Measurements from ENCODE around the gene MOV10L1.
"Not testable (repeated sequence)": the region's sequence is repeated elsewhere in the genome, so short reads cannot be mapped to it uniquely, and the experiment has no call there.

MOV10L1 gene

DNA sequence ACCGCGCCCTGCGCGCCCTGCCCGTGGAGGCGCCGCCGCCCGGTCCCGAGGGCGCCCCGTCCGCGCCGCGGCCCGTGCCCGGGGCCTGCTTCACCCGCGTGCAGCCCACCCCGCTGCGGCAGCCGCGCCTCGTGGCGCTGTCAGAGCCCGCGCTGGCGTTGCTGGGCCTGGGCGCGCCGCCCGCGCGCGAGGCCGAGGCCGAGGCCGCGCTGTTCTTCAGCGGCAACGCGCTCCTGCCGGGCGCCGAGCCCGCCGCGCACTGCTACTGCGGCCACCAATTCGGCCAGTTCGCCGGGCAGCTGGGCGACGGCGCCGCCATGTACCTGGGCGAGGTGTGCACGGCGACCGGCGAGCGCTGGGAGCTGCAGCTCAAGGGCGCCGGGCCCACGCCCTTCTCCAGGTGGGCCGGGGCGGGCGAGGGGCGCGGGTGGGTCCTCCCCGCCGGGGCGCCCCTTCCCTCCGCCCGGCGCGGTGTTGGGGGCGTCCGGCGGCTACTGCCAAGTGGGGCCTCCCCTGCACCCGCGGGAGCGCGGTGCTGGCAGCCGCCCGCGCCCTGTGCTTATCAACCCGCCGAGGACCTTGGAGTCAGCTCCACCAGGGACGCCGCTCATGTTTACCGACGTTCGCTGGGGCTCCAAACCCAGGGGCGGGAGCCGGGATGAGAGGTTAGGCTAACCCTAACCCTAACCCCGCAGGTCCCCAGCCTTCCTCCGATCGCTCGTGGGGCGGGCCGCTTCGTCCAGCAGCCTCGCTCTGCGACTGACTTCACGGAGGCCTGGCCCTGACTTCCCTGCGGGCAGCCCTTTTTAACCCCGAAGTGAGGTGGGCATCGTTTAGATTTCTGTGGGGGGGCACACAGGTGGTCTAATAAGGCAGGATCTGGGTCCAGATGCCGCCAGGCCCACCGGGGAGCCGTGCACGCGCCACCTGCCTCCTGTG lies 111.7 kb downstream of the MOV10L1 start:
- Histone ChIP-seq H3K27ac (ENCODE audit: insufficient read depth in 1 of 2, low read depth in 1 of 2, low read length in 2 of 2, poor library complexity in 1 of 2, severe bottlenecking in 2 of 2) (no peak overlapping the region), H3K4me1 (ENCODE audit: control extremely low read depth in 1 of 4, control insufficient read depth in 4 of 4, insufficient read depth in 4 of 4, low read length in 3 of 4) (peaks cover 0 to 32% (median 22%) of the 10 kb centered on the region in 4 experiments), H3K9me3 (ENCODE audit: control extremely low read depth in 1 of 5, control insufficient read depth in 4 of 5, insufficient read depth in 2 of 5, low read depth in 1 of 5, low read length in 4 of 5) (no peaks in the 10 kb centered on the region), H3K27me3 (replicated peaks in 2 of 5; ENCODE audit: control insufficient read depth in 4 of 5, insufficient read depth in 5 of 5, low read length in 4 of 5) (no peaks in the 10 kb centered on the region), H3K4me3 (ENCODE audit: control insufficient read depth in 1 of 7, extremely low read depth in 1 of 7, insufficient read depth in 4 of 7, low read depth in 2 of 7, low read length in 6 of 7) (peak overlapping the region; percentile 49 to 81 (median 67)), H3K36me3 (ENCODE audit: control insufficient read depth in 4 of 4, insufficient read depth in 4 of 4, low read length in 3 of 4) (peaks cover 2 to 55% (median 24%) of the 10 kb centered on the region in 4 experiments)
- CTCF ChIA-PET = interaction anchor here (0.8 to 1.0 kb wide), 2 partner anchors 9 to 20 kb away, joined by 3 read pairs; no protein-coding TSS in a partner anchor
- DNase-seq = no peak
- POLR2A ChIA-PET = interaction anchor here (4.9 kb wide), 1 partner anchor 10 kb away, joined by 55 read pairs; no protein-coding TSS in a partner anchor
- WGBS (ENCODE audit: insufficient coverage) = 4% methylated on average over 108 of the region's 115 CpGs

DNA sequence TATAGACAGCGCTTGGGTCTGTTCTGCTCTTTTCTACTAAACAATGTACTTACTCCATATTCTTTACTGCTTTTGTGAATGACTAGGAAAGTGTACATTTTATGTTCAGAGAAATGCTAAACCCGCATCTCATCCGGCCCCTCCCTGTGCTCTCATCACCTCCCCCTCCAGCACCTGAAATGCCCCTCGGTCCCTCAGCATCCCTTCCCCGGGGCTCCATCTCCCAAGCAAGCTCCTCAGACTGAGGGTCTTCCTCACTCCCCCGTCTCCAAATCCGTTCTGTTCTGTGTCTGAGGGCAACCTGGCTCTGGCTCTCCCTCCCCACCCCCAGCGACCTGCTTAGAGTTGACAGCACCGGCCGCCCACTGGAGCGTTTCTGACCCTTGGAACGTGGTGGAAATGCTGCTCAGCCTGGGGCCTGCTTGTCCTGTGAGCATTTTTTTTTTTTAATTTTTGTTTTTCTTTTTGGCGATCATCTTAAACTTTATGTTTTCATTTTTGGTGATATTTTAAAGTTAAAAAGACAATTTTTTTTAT lies 112.4 kb downstream of the MOV10L1 start:
- Histone ChIP-seq H3K9me3 (ENCODE audit: control extremely low read depth in 1 of 5, control insufficient read depth in 4 of 5, insufficient read depth in 2 of 5, low read depth in 1 of 5, low read length in 4 of 5) (no peaks in the 10 kb centered on the region), H3K4me3 (ENCODE audit: control insufficient read depth in 1 of 7, extremely low read depth in 1 of 7, insufficient read depth in 4 of 7, low read depth in 2 of 7, low read length in 6 of 7) (peak overlapping the region in 6 of 7 experiments; percentile 62 to 81 (median 72)), H3K36me3 (ENCODE audit: control insufficient read depth in 4 of 4, insufficient read depth in 4 of 4, low read length in 3 of 4) (peaks cover 2 to 56% (median 25%) of the 10 kb centered on the region in 4 experiments), H3K27ac (ENCODE audit: insufficient read depth in 1 of 2, low read depth in 1 of 2, low read length in 2 of 2, poor library complexity in 1 of 2, severe bottlenecking in 2 of 2) (no peak overlapping the region), H3K4me1 (ENCODE audit: control extremely low read depth in 1 of 4, control insufficient read depth in 4 of 4, insufficient read depth in 4 of 4, low read length in 3 of 4) (peaks cover 0 to 32% (median 22%) of the 10 kb centered on the region in 4 experiments), H3K27me3 (replicated peaks in 2 of 5; ENCODE audit: control insufficient read depth in 4 of 5, insufficient read depth in 5 of 5, low read length in 4 of 5) (no peaks in the 10 kb centered on the region)
- 92% methylated on average over 9 of the region's 13 CpGs for WGBS (ENCODE audit: insufficient coverage)
- ChIA-PET CTCF (no interaction called here), POLR2A (interaction anchor here (4.9 kb wide), 1 partner anchor 11 kb away, joined by 55 read pairs; no protein-coding TSS in a partner anchor)
- DNase-seq = no peak

DNA sequence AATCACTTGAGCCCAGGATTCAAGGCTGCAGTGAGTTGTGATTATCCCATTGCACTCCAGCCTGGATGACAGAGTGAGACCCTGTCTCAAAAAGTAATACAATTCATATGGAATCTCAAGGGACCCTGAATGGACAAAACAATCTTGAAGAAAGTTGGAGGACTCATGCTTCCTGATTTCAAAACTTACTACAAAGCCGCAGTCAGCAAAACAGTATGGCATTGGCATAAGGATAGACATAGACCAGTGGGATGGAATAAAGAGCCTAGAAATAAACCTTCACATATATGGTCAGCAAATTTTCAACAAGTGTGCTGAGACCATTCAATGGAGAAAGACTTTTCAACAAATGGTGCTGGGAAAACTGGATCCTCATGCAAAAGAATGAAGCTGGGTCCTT lies 113.5 kb downstream of the MOV10L1 start:
- Histone ChIP-seq H3K4me3 (ENCODE audit: control insufficient read depth in 1 of 7, extremely low read depth in 1 of 7, insufficient read depth in 4 of 7, low read depth in 2 of 7, low read length in 6 of 7) (no peak overlapping the region), H3K36me3 (ENCODE audit: control insufficient read depth in 4 of 4, insufficient read depth in 4 of 4, low read length in 3 of 4) (peaks cover 2 to 54% (median 27%) of the 10 kb centered on the region in 4 experiments), H3K27ac (ENCODE audit: insufficient read depth in 1 of 2, low read depth in 1 of 2, low read length in 2 of 2, poor library complexity in 1 of 2, severe bottlenecking in 2 of 2) (no peak overlapping the region), H3K27me3 (replicated peaks in 2 of 5; ENCODE audit: control insufficient read depth in 4 of 5, insufficient read depth in 5 of 5, low read length in 4 of 5) (no peaks in the 10 kb centered on the region), H3K4me1 (ENCODE audit: control extremely low read depth in 1 of 4, control insufficient read depth in 4 of 4, insufficient read depth in 4 of 4, low read length in 3 of 4) (peaks cover 0 to 33% (median 22%) of the 10 kb centered on the region in 4 experiments), H3K9me3 (ENCODE audit: control extremely low read depth in 1 of 5, control insufficient read depth in 4 of 5, insufficient read depth in 2 of 5, low read depth in 1 of 5, low read length in 4 of 5) (no peaks in the 10 kb centered on the region)
- DNase-seq = no peak
- WGBS (ENCODE audit: insufficient coverage) = no CpG with 5 or more reads among the region's 1 CpG
- CTCF ChIA-PET = no interaction called here
- POLR2A ChIA-PET = interaction anchor here (4.9 kb wide), 1 partner anchor 12 kb away, joined by 55 read pairs; no protein-coding TSS in a partner anchor

DNA sequence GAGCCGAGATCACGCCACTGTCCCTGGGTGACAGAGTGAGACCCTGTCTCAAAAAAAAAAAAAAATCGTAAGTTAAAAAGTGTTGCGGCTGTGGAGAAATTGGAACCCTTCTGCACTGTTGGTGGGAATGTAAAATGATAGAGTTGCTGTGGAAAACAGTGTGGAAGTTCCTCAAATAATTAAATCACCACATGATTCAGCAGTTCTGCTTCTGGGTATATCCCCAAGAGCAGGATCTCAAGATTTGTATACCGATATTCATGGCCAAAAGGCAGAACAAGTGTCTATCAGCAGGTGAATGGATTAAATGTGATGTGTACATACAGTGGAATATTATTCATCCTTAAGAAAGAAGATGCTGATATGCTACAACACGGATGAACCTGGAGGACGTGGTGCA lies 114.8 kb downstream of the MOV10L1 start:
- CTCF ChIA-PET = interaction anchor here (0.9 to 3.0 kb wide), 3 partner anchors 55 to 429 kb away, joined by 3 to 26 read pairs (median 9); no protein-coding TSS in a partner anchor
- Histone ChIP-seq H3K4me1 (ENCODE audit: control extremely low read depth in 1 of 4, control insufficient read depth in 4 of 4, insufficient read depth in 4 of 4, low read length in 3 of 4) (peaks cover 0 to 32% (median 20%) of the 10 kb centered on the region in 4 experiments), H3K36me3 (ENCODE audit: control insufficient read depth in 4 of 4, insufficient read depth in 4 of 4, low read length in 3 of 4) (peaks cover 2 to 53% (median 29%) of the 10 kb centered on the region in 4 experiments), H3K27me3 (replicated peaks in 2 of 5; ENCODE audit: control insufficient read depth in 4 of 5, insufficient read depth in 5 of 5, low read length in 4 of 5) (no peaks in the 10 kb centered on the region), H3K4me3 (ENCODE audit: control insufficient read depth in 1 of 7, extremely low read depth in 1 of 7, insufficient read depth in 4 of 7, low read depth in 2 of 7, low read length in 6 of 7) (no peak overlapping the region), H3K27ac (ENCODE audit: insufficient read depth in 1 of 2, low read depth in 1 of 2, low read length in 2 of 2, poor library complexity in 1 of 2, severe bottlenecking in 2 of 2) (no peak overlapping the region), H3K9me3 (ENCODE audit: control extremely low read depth in 1 of 5, control insufficient read depth in 4 of 5, insufficient read depth in 2 of 5, low read depth in 1 of 5, low read length in 4 of 5) (no peaks in the 10 kb centered on the region)
- DNase-seq = peak in 2 of 3 donors; percentile 42 to 54
- 70% methylated on average over 5 of the region's 7 CpGs for WGBS (ENCODE audit: insufficient coverage)
- POLR2A ChIA-PET = interaction anchor here (0.6 kb wide), 1 partner anchor 144 kb away, joined by 3 read pairs; no protein-coding TSS in a partner anchor

DNA sequence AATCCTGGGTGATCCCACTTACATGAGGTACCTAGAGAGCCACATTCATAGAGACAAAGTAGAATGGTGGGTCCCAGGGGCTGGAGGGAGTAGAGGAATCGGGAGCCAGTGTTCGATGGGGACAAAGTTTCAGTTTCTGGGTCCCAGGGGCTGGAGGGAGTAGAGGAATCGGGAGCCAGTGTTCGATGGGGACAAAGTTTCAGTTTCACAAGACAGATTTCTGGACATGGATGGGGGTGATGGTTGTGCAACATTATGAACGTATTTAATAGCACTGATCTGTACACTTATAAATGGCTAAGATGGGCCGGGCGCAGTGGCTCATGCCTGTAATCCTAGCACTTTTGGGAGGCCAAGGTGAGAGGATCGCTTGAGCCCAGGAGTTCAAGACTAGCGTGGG lies 115.2 kb downstream of the MOV10L1 start:
- H3K9me3 ChIP-seq (ENCODE audit: control extremely low read depth in 1 of 5, control insufficient read depth in 4 of 5, insufficient read depth in 2 of 5, low read depth in 1 of 5, low read length in 4 of 5); H3K4me3 ChIP-seq (ENCODE audit: control insufficient read depth in 1 of 7, extremely low read depth in 1 of 7, insufficient read depth in 4 of 7, low read depth in 2 of 7, low read length in 6 of 7); H3K27ac ChIP-seq (ENCODE audit: insufficient read depth in 1 of 2, low read depth in 1 of 2, low read length in 2 of 2, poor library complexity in 1 of 2, severe bottlenecking in 2 of 2); DNase-seq; POLR2A ChIA-PET; H3K27me3 ChIP-seq (replicated peaks in 2 of 5; ENCODE audit: control insufficient read depth in 4 of 5, insufficient read depth in 5 of 5, low read length in 4 of 5): not testable (repeated sequence)
- peaks cover 2 to 55% (median 31%) of the 10 kb centered on the region in 4 experiments for H3K36me3 ChIP-seq (ENCODE audit: control insufficient read depth in 4 of 4, insufficient read depth in 4 of 4, low read length in 3 of 4)
- CTCF ChIA-PET = interaction anchor here (2.9 to 3.0 kb wide), 2 partner anchors 56 to 274 kb away, joined by 9 to 26 read pairs; no protein-coding TSS in a partner anchor
- H3K4me1 ChIP-seq (ENCODE audit: control extremely low read depth in 1 of 4, control insufficient read depth in 4 of 4, insufficient read depth in 4 of 4, low read length in 3 of 4) = peaks cover 0 to 28% (median 15%) of the 10 kb centered on the region in 4 experiments
- WGBS (ENCODE audit: insufficient coverage) = 97% methylated on average over 9 of the region's 9 CpGs

DNA sequence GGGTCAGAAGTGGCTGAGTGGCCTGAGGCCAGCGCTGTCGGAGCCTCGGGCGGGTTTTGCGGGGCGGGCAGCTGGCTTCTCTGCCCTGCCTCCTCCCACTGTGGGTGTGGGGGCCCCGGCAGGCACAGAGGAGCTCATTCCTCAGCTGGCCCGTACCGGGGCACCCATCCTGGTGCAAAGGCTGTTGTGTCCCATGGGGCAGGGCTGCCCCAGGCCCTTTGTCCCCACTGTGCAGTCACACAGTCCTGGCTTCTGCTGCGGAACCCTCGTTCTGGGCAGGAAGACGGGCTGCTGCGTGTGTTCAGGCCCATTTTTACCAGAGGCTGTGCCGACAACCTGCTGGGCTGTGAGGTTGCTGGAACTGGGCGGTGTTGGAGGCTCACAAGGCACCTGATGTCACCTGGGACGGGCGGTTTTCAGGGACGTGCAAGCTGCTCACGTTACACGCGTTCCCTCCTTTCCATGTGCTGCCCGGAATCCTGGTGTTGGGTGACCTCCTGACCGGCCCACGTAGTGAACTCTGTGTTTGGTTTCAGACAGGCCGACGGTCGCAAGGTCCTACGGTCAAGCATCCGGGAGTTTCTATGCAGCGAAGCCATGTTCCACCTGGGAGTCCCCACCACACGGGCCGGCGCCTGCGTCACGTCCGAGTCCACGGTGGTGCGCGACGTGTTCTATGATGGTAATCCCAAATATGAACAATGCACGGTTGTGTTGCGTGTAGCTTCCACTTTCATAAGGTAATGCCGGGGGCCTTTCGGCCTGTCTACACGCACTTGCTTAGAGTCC lies 116.2 kb downstream of the MOV10L1 start:
- Histone ChIP-seq H3K4me1 (ENCODE audit: control extremely low read depth in 1 of 4, control insufficient read depth in 4 of 4, insufficient read depth in 4 of 4, low read length in 3 of 4) (peaks cover 0 to 26% (median 12%) of the 10 kb centered on the region in 4 experiments), H3K27me3 (replicated peaks in 2 of 5; ENCODE audit: control insufficient read depth in 4 of 5, insufficient read depth in 5 of 5, low read length in 4 of 5) (no peaks in the 10 kb centered on the region), H3K27ac (ENCODE audit: insufficient read depth in 1 of 2, low read depth in 1 of 2, low read length in 2 of 2, poor library complexity in 1 of 2, severe bottlenecking in 2 of 2) (no peak overlapping the region), H3K9me3 (ENCODE audit: control extremely low read depth in 1 of 5, control insufficient read depth in 4 of 5, insufficient read depth in 2 of 5, low read depth in 1 of 5, low read length in 4 of 5) (no peaks in the 10 kb centered on the region), H3K36me3 (ENCODE audit: control insufficient read depth in 4 of 4, insufficient read depth in 4 of 4, low read length in 3 of 4) (peaks cover 3 to 64% (median 40%) of the 10 kb centered on the region in 4 experiments), H3K4me3 (ENCODE audit: control insufficient read depth in 1 of 7, extremely low read depth in 1 of 7, insufficient read depth in 4 of 7, low read depth in 2 of 7, low read length in 6 of 7) (no peak overlapping the region)
- ChIA-PET POLR2A (interaction anchor here (1.2 kb wide), 1 partner anchor 21 kb away, joined by 4 read pairs; no protein-coding TSS in a partner anchor), CTCF (interaction anchor here (0.7 to 3.0 kb wide), 12 partner anchors 12 to 275 kb away, joined by 3 to 26 read pairs (median 3); no protein-coding TSS in a partner anchor)
- no peak for DNase-seq
- 96% methylated on average over 44 of the region's 45 CpGs for WGBS (ENCODE audit: insufficient coverage)
